GM21390 (cell line): ENCODE data around the gene RBM7.
A peak's percentile ranks its signal among the peaks of the same experiment; 100 is the strongest.

ENCODE experiments used
- ATAC-seq: cut with Tn5 transposase; IDR thresholded peaks from one replicate; pipeline ENCODE4 v1.9.1; 2021; ENCODE audit not compliant: unreplicated experiment

The RBM7 gene

DNA sequence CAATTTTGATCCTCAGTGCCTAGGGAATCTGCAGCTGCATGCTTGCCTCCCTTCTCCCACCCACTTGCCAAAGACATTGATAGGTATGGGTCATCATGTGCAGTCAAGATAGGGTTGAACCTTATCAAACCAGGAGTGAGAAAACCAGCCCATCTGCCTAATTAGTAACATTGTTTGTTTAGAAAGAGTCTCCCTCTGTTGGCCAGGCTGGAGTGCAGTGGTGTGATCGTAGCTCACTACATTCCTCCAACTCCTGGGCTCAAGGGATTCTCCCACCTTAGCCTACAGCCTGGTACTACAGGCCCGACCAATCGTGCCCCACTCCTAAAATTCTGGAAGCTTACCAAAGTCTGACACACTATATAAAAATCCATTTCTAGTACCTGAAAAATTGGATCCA, 4.7 kb upstream of the RBM7 start:
- no peak for ATAC-seq

DNA sequence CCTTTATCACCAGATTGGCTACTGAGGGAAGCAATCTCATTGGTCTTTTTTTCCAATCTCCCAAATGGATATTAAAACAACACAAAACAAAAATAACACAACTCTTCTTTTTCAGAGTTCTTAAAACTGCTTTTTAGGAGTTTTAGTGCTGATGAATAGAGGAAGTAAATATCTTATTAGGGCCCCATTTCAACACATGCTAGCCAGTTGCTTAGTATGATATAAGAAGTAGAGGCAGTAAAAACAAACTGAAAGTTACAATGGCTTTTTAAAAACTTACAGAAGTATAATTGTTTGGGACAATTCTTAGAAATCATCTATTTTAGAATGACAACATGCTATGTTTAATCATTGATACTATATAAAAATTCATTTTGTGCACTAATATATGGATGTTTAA, 3.5 kb upstream of the RBM7 start:
- ATAC-seq, result no peak

GRCh38 chr11:114397349-114397982, 3.0 kb upstream of the RBM7 start:
- ATAC-seq, result no peak

- ATAC-seq, result no peak
Observed at GRCh38 chr11:114398303-114398920, 2.1 kb upstream of the RBM7 start.

GRCh38 chr11:114399490-114400215, 813 bp upstream of the RBM7 start:
- peak; percentile 24 for ATAC-seq

- ATAC-seq, result no peak
Observed at GRCh38 chr11:114400915-114401223, 403 bp downstream of the RBM7 start.

GRCh38 chr11:114401311-114401710, 845 bp downstream of the RBM7 start:
- no peak for ATAC-seq

GRCh38 chr11:114412946-114413345, 12.5 kb downstream of the RBM7 start:
- no peak for ATAC-seq

GRCh38 chr11:114413958-114414357, 13.5 kb downstream of the RBM7 start:
- no peak for ATAC-seq

GRCh38 chr11:114416441-114416961, 16.0 kb downstream of the RBM7 start:
- no peak for ATAC-seq

- ATAC-seq, result no peak
Observed at GRCh38 chr11:114426280-114426679, 25.8 kb downstream of the RBM7 start.

DNA sequence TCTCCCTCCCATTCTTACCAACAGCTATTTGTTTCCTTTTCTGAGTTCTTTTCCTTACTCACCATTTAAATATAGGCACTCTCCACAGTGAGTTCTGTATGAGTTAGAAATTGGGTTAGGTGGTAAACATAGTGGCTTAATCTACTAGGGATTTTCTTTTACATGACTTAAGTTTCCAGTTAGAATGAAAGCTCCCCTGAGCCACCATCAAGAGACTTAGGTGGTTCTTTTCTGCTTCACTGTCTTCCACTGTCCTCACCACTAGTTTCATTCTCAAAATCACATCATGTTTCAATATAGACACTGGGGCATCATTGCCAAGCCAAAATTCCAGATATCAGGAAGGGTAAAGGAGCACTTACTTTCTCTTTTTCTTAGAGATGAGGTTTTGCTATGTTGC, 29.8 kb downstream of the RBM7 start:
- no peak for ATAC-seq

DNA sequence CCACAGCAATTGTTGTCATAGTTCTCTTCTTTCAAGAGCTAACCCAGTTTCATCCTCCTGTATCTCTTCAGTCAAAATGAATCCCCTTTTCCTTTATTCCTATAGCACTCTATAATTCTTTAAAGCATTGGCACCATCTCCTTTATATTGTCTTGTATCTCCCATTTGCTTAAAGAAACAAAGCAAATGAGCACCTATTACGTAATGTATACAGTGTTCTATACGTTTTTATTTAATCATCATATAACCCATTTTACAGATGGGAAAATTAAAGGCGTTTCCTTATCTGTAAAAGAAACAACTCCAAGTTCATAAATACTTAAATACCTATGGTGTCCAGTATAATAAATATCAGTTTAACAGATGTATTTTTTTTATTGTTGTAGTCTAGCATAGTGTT, 32.4 kb downstream of the RBM7 start:
- ATAC-seq, result no peak

GRCh38 chr11:114433376-114433775, 32.9 kb downstream of the RBM7 start:
- no peak for ATAC-seq

DNA sequence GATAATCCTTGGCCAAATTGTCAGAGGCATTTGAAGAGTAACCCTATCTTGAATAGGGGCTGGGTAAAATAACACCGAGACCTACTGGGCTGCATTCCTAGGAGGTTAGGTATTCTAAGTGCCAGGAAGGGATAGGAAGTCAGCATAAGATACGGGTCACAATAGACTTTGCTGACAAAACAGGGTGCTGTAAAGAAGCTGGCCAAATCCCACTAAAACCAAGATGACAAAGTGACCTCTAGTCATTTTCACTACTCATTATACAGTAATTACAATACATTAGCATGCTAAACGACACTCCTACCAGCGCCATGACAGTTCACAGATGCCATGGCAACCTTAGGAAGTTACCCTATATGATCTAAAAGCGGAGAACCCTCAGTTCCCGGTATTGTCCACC, 37.8 kb downstream of the RBM7 start:
- ATAC-seq, result no peak

DNA sequence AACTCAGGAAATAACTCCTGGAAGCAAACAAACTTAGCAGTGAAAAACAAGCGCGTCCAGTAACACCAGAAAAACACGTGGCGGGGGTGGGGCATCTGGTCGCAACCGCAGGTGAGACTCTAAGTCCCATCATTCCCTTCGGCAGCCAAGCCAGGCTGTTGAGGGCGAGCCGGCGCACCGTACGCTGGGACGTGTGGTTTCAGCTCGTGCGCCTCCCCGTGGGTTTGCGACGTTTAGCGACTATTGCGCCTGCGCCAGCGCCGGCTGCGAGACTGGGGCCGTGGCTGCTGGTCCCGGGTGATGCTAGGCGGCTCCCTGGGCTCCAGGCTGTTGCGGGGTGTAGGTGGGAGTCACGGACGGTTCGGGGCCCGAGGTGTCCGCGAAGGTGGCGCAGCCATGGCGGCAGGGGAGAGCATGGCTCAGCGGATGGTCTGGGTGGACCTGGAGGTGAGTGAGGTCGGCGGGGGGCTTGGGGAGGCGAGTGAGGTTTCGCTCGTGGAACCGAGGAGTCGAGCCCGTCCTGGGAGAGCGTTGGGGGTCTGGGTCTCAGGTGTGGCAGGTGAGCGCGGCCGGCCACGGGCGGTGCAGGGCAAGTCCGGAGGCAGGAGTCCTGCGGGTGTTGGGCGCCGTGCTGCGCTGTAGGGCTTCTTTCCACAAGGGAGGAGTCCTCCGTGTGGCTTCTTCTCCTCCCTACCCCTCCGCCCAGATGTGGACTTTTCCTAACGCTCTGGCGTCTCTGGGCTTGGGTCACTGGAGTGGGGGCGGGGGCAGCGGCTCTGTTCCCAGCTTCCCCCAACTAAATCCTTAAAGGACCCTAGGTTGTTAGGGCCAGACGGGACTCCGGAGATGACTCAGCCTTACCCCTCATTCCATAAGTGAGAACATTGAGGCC, 39.0 kb downstream of the RBM7 start, which contains the start of gene REXO2:
TSS of gene REXO2 (plus strand) at position 239 of the 892 bp plus-strand sequence. CDS start at position 301, 62 bp downstream.
- ATAC-seq, result peak; percentile 100

GRCh38 chr11:114440121-114440860, 39.8 kb downstream of the RBM7 start:
- no peak for ATAC-seq

GRCh38 chr11:114440971-114441763, 40.7 kb downstream of the RBM7 start:
- no peak for ATAC-seq

GRCh38 chr11:114441921-114442320, 41.5 kb downstream of the RBM7 start:
- no peak for ATAC-seq

DNA sequence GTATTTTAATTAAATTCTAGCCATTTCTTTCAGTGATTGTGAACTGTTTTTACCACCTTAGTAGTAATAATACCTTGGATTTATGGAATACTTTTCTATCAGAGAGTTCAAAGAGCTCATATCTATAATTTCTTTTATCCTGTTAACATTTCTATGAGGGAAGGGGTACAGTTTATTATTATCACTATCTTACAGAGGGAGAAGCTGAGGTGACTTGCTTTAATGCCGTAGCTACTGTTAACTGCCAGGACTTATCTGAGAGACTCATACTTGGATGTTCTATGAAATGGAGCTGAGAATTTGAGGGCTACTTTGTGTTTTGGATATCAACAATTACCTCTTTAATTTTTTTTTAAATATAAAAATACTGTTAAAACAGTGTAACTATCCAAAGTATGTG, 42.1 kb downstream of the RBM7 start:
- no peak for ATAC-seq
